NCI-H1417 treated with DMSO at 0.1 percent for 48 hours (cell line): ENCODE results near the gene FERMT2.
"Not testable (repeated sequence)": the region's sequence is repeated elsewhere in the genome, so short reads cannot be mapped to it uniquely, and the experiment has no call there.

Experiments used
- DNase-seq: peaks from one replicate; lab custom pipeline; 2025; lab: John Stamatoyannopoulos, UW

FERMT2 gene

GRCh38 chr14:52901357-52901980 lies 49.4 kb downstream of the FERMT2 start:
- no peak for DNase-seq

DNA sequence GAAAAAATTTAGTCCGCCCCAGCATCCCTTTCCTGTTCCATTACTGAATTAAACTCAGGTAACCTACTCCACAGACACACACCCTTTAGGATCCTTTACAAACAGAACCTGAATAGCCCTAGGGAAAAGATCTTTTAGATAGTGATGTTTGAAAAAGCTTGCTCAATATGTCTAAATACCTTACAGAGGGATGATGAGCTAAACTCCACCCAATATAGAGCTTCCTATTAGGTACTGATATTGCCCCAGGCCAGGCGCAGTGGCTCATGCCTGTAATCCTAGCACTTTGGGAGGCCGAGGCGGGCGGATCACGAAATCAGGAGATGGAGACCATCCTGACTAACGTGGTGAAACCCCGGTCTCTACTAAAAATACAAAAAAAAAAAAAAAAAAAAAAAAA lies 50.1 kb downstream of the FERMT2 start:
- DNase-seq = no peak

DNA sequence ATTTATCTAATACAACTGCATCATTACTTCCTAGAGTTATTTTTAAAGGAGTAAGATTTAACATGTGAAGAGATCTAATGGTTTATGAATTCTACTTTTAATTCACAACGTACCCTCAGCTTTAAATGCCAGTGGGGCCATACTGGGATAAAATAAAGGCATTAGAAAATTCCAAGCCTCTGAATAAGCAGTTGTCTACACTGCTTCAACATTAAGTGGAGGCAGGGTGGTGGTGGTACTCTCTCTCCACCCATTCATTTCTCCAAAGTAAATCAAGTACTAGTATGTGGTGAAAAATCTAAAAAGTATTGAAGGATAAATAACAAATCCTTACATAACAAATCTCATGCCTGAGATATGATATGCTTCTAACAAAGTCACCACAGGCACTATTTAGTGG lies 52.4 kb downstream of the FERMT2 start:
- no peak for DNase-seq

DNA sequence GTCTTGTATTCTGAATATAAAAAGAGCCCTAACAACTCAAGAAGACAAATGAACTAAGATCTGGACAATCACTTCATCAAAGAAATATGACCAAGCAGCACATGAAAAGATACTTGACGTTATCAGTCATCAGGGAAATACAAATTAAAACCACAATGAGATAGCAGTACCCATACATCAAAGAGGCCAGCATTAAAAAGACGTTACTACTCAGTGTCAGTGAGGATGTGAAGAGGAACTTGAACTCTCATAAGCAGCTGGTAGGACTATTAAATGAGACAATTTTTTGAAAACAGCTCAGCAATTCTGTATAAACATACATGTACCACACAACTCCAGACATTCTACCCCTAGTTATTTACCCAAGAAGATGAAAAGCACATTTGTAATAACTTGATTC lies 55.9 kb downstream of the FERMT2 start:
- DNase-seq = no peak

- no peak for DNase-seq
These were observed 59.0 kb downstream of the FERMT2 start for GRCh38 chr14:52891800-52892199.

- DNase-seq = no peak
These were observed 61.7 kb downstream of the FERMT2 start for GRCh38 chr14:52888839-52889838.

- no peak for DNase-seq
These were observed 62.7 kb downstream of the FERMT2 start for GRCh38 chr14:52888159-52888558.

DNA sequence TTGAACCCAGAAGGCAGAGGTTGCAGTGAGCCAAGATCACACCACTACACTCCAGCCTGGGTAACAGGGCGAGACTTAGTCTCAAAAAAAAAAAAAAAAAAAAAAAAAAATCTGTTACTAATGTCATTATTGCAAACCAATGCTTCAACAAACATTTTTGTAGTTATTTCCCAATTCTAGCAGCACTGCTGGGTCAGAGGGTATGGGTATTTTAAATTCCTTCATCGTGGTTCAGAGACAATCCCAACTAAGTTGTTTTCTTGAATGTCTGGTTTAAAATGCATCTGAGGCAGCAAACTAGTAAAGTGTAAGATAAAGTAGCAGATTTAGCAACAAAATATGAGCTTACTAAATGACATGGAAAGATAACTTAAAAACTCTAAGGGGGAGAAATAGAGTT lies 65.6 kb downstream of the FERMT2 start:
- no peak for DNase-seq

DNA sequence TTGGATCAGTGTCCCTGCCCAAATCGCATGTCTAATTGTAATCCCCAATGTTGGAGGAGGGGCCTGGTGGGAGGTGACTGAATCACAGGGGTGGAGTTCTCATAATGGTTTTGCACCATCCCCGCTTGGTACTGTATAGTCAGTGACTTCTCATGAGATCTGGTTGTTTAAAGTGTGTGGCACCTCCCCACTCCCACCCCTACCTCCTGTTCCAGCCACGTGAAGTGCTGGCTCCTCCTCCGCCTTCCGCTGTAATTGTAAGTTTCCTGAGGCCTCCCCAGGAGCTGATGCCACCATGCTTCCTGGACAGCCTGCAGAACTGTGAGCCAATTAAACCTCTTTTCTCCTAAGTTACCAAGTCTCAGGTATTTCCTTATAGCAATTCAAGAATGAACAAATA lies 67.2 kb downstream of the FERMT2 start:
- no peak for DNase-seq

DNA sequence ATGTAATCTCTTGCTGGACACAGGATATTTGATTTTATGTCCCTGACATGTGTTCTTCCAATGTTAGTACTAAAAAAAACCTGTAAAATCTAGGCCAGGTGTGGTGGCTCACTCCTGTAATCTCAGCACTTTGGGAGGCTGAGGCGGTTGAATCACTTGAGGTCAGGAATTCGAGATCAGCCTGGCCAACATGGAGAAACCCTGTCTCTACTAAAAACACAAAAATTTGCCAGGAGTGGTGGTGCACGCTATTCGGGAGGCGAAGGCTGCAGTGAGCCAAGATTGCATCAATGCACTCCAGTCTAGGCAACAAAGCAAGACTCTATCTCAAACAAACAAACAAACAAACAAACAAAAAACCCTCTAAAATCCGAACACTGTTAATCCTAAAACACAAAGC lies 68.0 kb downstream of the FERMT2 start:
- DNase-seq = no peak

DNA sequence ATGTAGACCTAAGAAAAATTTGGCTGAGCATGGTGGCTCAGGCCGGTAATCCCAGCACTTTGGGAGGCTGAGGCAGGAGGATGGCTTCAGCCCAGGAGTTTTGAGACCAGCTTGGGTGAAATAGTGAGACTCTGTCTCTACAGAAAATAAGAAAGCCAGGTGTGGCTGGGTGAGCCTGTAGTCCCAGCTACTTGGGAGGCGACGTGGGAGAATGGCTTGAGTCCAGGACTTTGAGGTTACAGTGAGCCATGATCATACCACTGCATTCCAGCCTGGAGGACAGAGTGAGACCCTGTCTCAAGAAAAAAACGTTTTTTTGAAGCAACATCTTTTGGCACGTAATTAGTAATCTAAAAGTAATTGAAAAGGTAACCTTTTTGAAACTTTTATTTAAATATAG lies 70.9 kb downstream of the FERMT2 start:
- no peak for DNase-seq

DNA sequence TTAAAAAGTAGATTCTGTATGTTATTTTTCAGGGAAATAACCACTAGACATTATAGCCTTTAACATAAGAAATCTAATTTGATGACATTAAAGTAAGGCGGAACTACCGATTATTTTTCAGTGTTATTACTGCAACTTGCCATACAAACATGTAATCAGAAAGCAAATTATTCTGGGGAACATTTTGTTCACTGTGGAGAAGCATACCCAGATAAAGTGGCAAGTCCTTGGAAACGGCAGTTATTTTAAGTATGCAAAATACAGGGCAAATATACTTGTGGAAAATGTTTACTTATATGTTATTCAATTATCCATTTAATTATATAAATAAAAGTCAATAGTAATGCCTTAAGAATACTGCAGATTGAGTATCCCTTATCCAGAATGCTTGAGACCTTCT lies 71.9 kb downstream of the FERMT2 start:
- no peak for DNase-seq

DNA sequence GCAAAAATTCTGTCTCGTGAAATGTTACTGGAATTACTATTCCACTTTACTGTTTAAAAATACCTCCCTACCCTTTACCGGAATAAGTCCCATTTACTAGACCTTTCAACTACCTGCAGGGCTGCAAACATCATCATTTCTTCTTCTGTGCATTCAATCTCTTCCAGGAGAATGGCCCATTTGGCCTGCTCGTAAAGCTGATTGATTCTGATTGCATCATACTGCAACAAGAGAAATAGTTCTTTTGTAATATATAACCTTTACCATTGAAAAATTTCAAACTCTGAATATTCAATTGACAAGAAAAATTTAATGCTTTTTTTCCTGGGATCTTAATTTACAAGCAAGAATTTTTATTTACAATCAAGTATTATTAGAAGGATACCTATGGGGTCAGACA lies 72.4 kb downstream of the FERMT2 start:
- DNase-seq = no peak

GRCh38 chr14:52877628-52878027 lies 73.2 kb downstream of the FERMT2 start:
- no peak for DNase-seq

- DNase-seq = no peak
These were observed 74.0 kb downstream of the FERMT2 start for GRCh38 chr14:52876806-52877205.

- DNase-seq = no peak
These were observed 74.5 kb downstream of the FERMT2 start for GRCh38 chr14:52876311-52876710.

DNA sequence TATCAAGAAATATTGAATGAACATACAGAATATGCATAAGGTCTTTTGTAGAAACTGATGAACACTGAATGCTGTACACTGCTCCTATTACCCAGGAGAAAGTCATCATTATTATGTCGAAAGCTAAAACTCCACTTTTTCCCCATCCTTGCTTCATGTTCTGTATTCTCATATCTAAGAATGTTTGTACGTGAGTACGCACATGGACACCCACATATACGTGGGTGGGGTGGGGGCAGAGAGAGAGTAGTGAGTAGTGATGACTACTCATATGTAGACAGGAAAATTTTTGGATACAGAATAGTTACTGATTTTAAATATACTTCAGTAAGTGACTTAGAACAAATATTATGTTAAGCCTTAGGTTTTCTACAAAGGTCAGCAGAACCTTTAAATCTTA lies 75.1 kb downstream of the FERMT2 start:
- no peak for DNase-seq

DNA sequence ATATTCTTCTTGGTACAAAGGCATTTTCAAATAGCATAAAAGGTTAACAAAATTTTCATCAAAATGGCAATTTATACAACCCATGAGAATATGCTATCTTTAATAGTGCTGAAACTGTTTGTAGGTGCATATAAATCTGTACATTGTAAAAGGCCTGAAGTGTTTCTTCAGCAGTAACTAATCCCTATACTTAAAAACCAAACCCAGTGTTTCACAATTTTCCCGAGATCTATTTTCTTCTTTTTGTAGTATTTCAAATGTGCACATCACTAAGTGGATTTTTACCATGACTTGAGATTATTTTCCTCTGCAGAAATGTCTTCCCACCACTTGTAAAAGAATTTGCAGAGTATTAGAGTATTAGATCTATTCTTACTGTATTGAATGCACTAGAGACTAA lies 76.5 kb downstream of the FERMT2 start:
- no peak for DNase-seq

GRCh38 chr14:52873694-52874093 lies 77.2 kb downstream of the FERMT2 start:
- no peak for DNase-seq

DNA sequence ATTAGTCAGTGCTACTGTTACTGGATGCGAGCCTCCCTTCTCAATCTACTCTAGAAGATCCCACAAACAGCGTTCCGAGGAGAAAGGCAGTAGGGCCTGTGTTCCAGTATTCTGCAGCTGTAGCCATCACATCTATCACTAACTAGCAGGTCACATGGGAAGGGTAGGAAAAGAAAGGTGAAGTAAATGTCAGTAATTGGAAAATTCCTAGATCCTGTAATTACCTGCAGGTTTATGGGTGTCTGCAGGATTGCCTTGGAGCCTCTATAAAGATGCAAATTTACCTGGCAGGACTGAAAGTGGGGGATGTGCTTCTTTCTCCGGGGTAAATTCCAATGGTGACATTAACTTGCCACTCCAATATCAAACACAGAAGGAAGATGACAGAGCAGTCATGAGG lies 77.8 kb downstream of the FERMT2 start:
- no peak for DNase-seq

- no peak for DNase-seq
These were observed 79.2 kb downstream of the FERMT2 start for GRCh38 chr14:52871606-52872005.

GRCh38 chr14:52868911-52869618 lies 81.8 kb downstream of the FERMT2 start:
- DNase-seq = no peak

GRCh38 chr14:52864893-52865292 lies 86.0 kb downstream of the FERMT2 start:
- DNase-seq = not testable (repeated sequence)
